Mesothelial cell of epicardium (in vitro differentiated cells): ENCODE results near the gene SZT2. TPM values are rescaled to one million over a fixed set of nuclear protein-coding genes. Genes with fewer than 3 reads are reported as not detected.

Source experiments
- DNase-seq, 2 experiments: peaks; one replicate each; pipeline ENCODE4 v3.0.0; 2021; ENCODE audit warnings: low spot score in 2 of 2; ENCODE audit not compliant: unreplicated experiment in 2 of 2
- H3K27ac Mint-ChIP-seq: 2 replicates; pipeline ENCODE4 v1.8.0; 2021; ENCODE audit warnings: mixed read lengths
- H3K27me3 Mint-ChIP-seq: 2 replicates; pipeline ENCODE4 v1.8.0; 2021; ENCODE audit warnings: low read depth, mixed read lengths
- H3K36me3 Mint-ChIP-seq: 2 replicates; pipeline ENCODE4 v1.8.0; 2021; ENCODE audit warnings: mixed read lengths
- H3K4me1 Mint-ChIP-seq: 2 replicates; pipeline ENCODE4 v1.8.0; 2021; ENCODE audit warnings: mixed read lengths
- H3K4me3 Mint-ChIP-seq: 2 replicates; pipeline ENCODE4 v1.8.0; 2021; ENCODE audit warnings: mild to moderate bottlenecking, moderate library complexity, mixed read lengths
- H3K9me3 Mint-ChIP-seq: 2 replicates; pipeline ENCODE4 v1.8.0; 2021; ENCODE audit warnings: mixed read lengths
- total RNA-seq: library from RNA; stranded (reverse); gene quantifications from 3 replicates; pipeline ENCODE4 v1.2.1, GENCODE V29; 2021
- TF ChIP-seq, protein P1 (sequence below): fragments of 200-600 bp; sonication (generic); IDR thresholded peaks from one replicate; pipeline ENCODE4 v1.5.0; 2021; ENCODE audit warnings: antibody characterized with exemption; ENCODE audit not compliant: unreplicated experiment

The SZT2 gene
- total RNA-seq, 1 donor from 2014 or later: 97.4 TPM

DNA sequence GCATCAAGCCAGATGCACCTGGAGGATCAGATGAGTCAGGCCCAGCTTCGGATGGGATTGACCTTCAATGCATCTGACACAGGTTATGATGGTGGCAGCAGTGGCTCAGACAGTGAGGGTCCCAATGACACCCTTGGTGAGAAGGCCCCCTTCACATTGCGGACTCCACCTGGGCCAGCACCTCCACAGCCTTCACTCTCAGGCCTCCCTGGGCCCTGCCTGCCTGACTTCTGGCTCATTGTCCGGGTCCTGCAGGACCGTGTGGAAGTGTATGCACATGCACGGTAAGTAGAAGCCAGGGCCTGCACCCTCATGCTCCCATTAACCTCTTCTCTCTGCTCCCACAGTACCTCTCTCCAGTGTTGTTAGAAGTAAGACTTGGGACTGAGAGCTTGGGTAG, 43.2 kb downstream of the SZT2 start:
- H3K4me3 Mint-ChIP-seq: no peak overlapping the region
- DNase-seq: peak in 1 of 2 experiments; percentile 7
- H3K27me3 Mint-ChIP-seq: no peaks in the 10 kb centered on the region
- TF ChIP-seq, protein P1, sequence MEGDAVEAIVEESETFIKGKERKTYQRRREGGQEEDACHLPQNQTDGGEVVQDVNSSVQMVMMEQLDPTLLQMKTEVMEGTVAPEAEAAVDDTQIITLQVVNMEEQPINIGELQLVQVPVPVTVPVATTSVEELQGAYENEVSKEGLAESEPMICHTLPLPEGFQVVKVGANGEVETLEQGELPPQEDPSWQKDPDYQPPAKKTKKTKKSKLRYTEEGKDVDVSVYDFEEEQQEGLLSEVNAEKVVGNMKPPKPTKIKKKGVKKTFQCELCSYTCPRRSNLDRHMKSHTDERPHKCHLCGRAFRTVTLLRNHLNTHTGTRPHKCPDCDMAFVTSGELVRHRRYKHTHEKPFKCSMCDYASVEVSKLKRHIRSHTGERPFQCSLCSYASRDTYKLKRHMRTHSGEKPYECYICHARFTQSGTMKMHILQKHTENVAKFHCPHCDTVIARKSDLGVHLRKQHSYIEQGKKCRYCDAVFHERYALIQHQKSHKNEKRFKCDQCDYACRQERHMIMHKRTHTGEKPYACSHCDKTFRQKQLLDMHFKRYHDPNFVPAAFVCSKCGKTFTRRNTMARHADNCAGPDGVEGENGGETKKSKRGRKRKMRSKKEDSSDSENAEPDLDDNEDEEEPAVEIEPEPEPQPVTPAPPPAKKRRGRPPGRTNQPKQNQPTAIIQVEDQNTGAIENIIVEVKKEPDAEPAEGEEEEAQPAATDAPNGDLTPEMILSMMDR: no peak
- peaks cover 41% of the 10 kb centered on the region for H3K36me3 Mint-ChIP-seq
- H3K9me3 Mint-ChIP-seq: no peaks in the 10 kb centered on the region
- no peak overlapping the region for H3K27ac Mint-ChIP-seq
- peaks cover 4% of the 10 kb centered on the region for H3K4me1 Mint-ChIP-seq

DNA sequence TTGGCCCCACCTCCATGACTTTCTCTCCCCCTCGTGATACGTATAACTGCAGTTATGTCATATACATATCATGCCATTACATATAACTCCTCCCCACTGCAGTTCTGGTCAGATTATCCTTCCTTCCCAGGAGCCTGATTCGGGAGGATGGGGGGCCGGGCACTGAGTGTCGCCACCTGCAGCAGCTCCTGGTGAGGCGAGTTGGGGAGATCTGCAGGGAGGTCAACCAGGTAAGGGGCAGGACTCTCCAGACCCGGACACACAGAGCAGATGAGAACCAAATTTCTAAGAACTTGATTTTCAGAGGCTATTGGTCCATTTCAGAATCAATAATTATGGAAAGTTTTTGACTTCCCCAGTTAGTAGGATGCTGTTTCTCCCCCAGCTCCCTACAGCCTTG, 44.6 kb downstream of the SZT2 start:
- DNase-seq: no peak
- H3K27me3 Mint-ChIP-seq: no peaks in the 10 kb centered on the region
- peaks cover 4% of the 10 kb centered on the region for H3K4me1 Mint-ChIP-seq
- no peaks in the 10 kb centered on the region for H3K9me3 Mint-ChIP-seq
- H3K4me3 Mint-ChIP-seq: no peak overlapping the region
- H3K36me3 Mint-ChIP-seq: peaks cover 46% of the 10 kb centered on the region
- H3K27ac Mint-ChIP-seq: no peak overlapping the region
- TF ChIP-seq, protein P1: no peak

DNA sequence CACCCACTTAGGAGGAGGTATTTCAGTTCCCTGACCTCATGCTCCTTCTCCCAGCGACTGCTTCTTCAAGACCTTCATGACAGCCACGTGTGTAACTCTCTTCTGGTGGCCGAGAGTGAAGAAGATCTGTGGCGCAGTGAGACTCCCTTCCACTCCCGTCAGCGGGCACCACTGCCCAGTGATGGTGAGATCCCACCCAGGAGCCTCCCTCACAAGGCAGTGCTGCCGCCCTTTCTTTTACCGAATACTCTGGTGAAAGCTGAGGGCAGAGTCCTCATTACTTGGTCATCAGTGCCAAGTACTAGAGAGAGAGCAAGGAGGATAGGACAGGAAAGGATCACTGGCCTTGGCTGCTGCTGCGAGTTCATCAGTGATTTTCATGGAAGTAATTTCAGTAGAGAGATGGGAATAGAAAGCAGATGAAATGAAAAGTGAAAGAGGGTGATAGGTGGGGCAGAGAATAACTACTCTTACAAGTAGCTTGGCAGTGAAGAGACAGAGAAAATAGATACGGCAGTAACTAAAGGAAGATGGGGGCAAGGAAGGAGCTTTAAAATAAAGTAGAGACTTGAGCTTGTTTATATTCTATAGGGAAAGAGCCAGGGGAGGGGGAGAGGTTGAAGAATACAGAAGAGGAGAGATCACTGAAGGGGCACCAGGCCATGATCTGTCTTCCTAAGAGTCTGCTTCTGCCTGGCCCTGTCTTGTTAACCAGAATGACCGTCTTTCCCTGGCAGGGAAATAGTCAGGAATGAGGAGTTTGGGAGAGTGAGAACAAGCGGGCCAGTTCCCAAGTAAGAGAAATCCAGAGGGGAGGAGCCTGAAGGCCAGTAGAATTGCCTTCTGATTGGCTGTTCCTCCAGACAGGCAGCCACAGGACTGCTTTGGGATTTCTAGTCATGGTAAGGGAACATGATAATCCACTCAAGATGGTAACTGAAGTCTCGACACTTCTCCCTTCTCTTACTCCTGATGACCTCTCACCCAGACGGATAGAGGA, 45.7 kb downstream of the SZT2 start:
- H3K4me3 Mint-ChIP-seq: no peak overlapping the region
- H3K27ac Mint-ChIP-seq: peak overlapping the region; percentile 37
- H3K36me3 Mint-ChIP-seq: peaks cover 45% of the 10 kb centered on the region
- peaks cover 4% of the 10 kb centered on the region for H3K4me1 Mint-ChIP-seq
- DNase-seq: no peak
- TF ChIP-seq, protein P1: no peak
- H3K27me3 Mint-ChIP-seq: no peaks in the 10 kb centered on the region
- no peaks in the 10 kb centered on the region for H3K9me3 Mint-ChIP-seq

DNA sequence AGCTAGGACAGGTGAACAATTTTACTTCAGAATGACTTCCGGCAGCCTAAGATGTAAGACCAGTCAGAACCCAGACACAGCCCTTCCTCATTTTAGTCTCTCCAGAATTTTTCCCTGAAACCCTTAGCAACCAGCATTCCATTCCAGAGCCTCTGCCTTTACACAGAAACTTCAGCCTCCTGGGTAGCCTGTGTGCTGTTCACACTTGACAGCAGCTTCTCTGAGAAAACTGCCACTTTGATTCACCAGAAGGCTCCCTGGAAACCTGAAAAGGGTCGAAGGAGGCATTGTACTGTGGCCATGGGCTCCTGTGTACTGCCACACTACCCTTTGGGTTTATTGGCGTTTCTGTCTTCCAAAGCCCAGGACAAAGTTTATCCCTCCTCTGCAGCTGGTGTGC, 46.7 kb downstream of the SZT2 start:
- Mint-ChIP-seq H3K27me3 (no peaks in the 10 kb centered on the region), H3K9me3 (no peaks in the 10 kb centered on the region), H3K36me3 (peaks cover 42% of the 10 kb centered on the region), H3K27ac (peak overlapping the region; percentile 37), H3K4me3 (no peak overlapping the region), H3K4me1 (peaks cover 4% of the 10 kb centered on the region)
- no peak for DNase-seq
- TF ChIP-seq, protein P1: no peak

DNA sequence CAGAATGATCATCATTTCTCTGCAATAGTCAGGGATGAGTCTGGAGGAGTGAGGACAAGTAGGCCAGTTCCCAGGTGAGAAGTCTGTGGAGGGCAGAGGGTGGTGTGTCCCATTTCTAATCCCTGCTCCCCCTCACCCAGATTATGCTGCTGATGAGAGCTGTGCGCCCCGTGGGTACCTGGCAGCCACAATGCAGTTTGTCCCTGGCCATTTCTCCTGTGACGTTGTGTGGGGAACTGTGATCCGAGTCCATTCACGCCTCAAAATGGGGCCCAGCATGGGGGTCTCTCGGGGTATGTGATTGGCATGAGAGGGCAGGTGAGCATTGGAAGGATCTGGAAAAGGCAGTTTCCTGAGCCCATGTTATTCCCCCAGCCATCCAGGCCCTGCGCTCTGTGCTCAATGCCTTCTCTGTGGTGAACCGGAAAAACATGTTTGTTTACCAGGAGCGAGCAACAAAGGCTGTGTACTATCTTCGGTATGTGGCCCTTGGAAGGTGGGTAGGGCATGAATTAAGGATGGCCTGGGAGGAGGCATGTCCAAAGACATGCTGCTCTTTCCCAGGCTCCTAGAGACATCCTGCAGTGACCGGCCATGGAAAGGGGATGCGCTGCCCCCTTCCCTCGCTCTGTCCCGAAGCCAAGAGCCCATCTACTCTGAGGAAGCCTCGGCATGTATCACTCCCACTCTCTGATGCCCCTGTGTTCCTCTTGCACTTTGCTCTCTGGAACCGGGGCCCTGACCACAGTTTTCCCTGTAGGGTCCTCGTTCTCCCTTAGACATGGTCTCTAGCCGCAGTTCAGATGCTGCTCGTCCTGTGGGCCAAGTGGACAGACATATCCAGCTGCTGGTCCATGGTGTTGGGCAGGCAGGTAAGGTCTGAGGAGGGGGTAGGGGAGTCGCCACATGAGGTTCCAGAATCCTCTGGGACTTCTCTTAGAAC, 47.6 kb downstream of the SZT2 start:
- H3K9me3 Mint-ChIP-seq: no peaks in the 10 kb centered on the region
- H3K27me3 Mint-ChIP-seq: no peaks in the 10 kb centered on the region
- H3K4me3 Mint-ChIP-seq: no peak overlapping the region
- H3K27ac Mint-ChIP-seq: no peak overlapping the region
- DNase-seq: no peak
- peaks cover 37% of the 10 kb centered on the region for H3K36me3 Mint-ChIP-seq
- peaks cover 4% of the 10 kb centered on the region for H3K4me1 Mint-ChIP-seq
- TF ChIP-seq, protein P1: no peak
